HG03135 (cell line): ENCODE results near the gene CD177.
"Not testable (repeated sequence)": the region's sequence is repeated elsewhere in the genome, so short reads cannot be mapped to it uniquely, and the experiment has no call there.

Experiments used
- ATAC-seq: cut with Tn5 transposase; IDR thresholded peaks from one replicate; pipeline ENCODE4 v1.9.1; 2021; ENCODE audit warnings: mild to moderate bottlenecking, moderate library complexity; ENCODE audit not compliant: unreplicated experiment

Gene CD177

GRCh38 chr19:43332058-43332922 lies 21.2 kb upstream of the CD177 start:
- ATAC-seq: no peak

GRCh38 chr19:43336508-43336907 lies 17.0 kb upstream of the CD177 start:
- not testable (repeated sequence) for ATAC-seq

GRCh38 chr19:43337737-43338136 lies 15.7 kb upstream of the CD177 start:
- ATAC-seq: no peak

GRCh38 chr19:43338530-43338929 lies 15.0 kb upstream of the CD177 start:
- no peak for ATAC-seq

- ATAC-seq: not testable (repeated sequence)
These were observed 14.1 kb upstream of the CD177 start for GRCh38 chr19:43339243-43339930.

GRCh38 chr19:43340101-43340500 lies 13.4 kb upstream of the CD177 start:
- ATAC-seq: not testable (repeated sequence)

GRCh38 chr19:43341098-43341497 lies 12.4 kb upstream of the CD177 start:
- not testable (repeated sequence) for ATAC-seq

GRCh38 chr19:43342104-43342503 lies 11.4 kb upstream of the CD177 start:
- not testable (repeated sequence) for ATAC-seq

GRCh38 chr19:43344347-43344925 lies 9.1 kb upstream of the CD177 start:
- ATAC-seq: not testable (repeated sequence)

- ATAC-seq: not testable (repeated sequence)
These were observed 3.7 kb upstream of the CD177 start for GRCh38 chr19:43349813-43350212.

GRCh38 chr19:43351998-43352746 lies 1.3 kb upstream of the CD177 start:
- ATAC-seq: no peak

- ATAC-seq: no peak
These were observed 780 bp downstream of the CD177 start for GRCh38 chr19:43354305-43354627.

GRCh38 chr19:43356749-43357148 lies 3.3 kb downstream of the CD177 start:
- not testable (repeated sequence) for ATAC-seq

- no peak for ATAC-seq
These were observed 8.7 kb downstream of the CD177 start for GRCh38 chr19:43362179-43362578.

- ATAC-seq: no peak
These were observed 9.3 kb downstream of the CD177 start for GRCh38 chr19:43362745-43363144.

- ATAC-seq: not testable (repeated sequence)
These were observed 12.2 kb downstream of the CD177 start for GRCh38 chr19:43365677-43366076.

GRCh38 chr19:43367822-43368221 lies 14.3 kb downstream of the CD177 start:
- no peak for ATAC-seq

- ATAC-seq: not testable (repeated sequence)
These were observed 15.4 kb downstream of the CD177 start for GRCh38 chr19:43368897-43369296.

GRCh38 chr19:43371909-43372308 lies 18.4 kb downstream of the CD177 start:
- ATAC-seq: no peak

- ATAC-seq: no peak
These were observed 19.0 kb downstream of the CD177 start for GRCh38 chr19:43372462-43372861.

GRCh38 chr19:43377624-43378023 lies 24.1 kb downstream of the CD177 start:
- not testable (repeated sequence) for ATAC-seq
